OCI-LY3 (cell line): ENCODE measurements around the gene EPC1.

ENCODE experiments used
- H2AFZ ChIP-seq: fragments of 200-600, 300-600 bp; shearing (Covaris generic); 2 replicates; pipeline ENCODE4 v1.6.0; 2014; ENCODE audit warnings: antibody characterized with exemption, low read depth, low read length
- H3K27ac ChIP-seq: fragments of 200-600, 300-600 bp; sonication (generic); 2 replicates; pipeline ENCODE4 v1.5.1; 2014; ENCODE audit warnings: mild to moderate bottlenecking, low read length, moderate library complexity, mixed read lengths
- H3K27me3 ChIP-seq: fragments of 200-600, 300-600 bp; sonication (generic); 2 replicates; pipeline ENCODE4 v1.6.1; 2014; ENCODE audit warnings: low read depth, low read length, mixed read lengths
- H3K36me3 ChIP-seq: fragments of 200-600, 300-600 bp; sonication (generic); replicated peaks from 2 replicates; pipeline ENCODE3; 2014; ENCODE audit warnings: low read depth, low read length, mixed read lengths
- H3K4me1 ChIP-seq: fragments of 300-600, 200-600 bp; sonication (generic); 2 replicates; pipeline ENCODE4 v1.6.1; 2014; ENCODE audit warnings: low read length, mixed read lengths
- H3K4me2 ChIP-seq: fragments of 200-600, 300-600 bp; sonication (generic); 2 replicates; pipeline ENCODE4 v1.6.1; 2014; ENCODE audit warnings: low read length, mixed read lengths
- H3K4me3 ChIP-seq: fragments of 300-600, 200-600 bp; sonication (generic); 2 replicates; pipeline ENCODE4 v1.5.1; 2014; ENCODE audit warnings: antibody characterized with exemption, mild to moderate bottlenecking, low read length, moderate library complexity
- H3K79me2 ChIP-seq: fragments of 300-600, 200-600 bp; shearing (Covaris generic); 2 replicates; pipeline ENCODE4 v1.6.1; 2014; ENCODE audit warnings: mild to moderate bottlenecking, low read length, mixed read lengths
- H3K9ac ChIP-seq: fragments of 300-600, 200-600 bp; shearing (Covaris generic); 2 replicates; pipeline ENCODE4 v1.6.0; 2014; ENCODE audit warnings: mild to moderate bottlenecking, low read length, moderate library complexity
- H3K9me3 ChIP-seq: fragments of 200-600, 300-600 bp; shearing (Covaris generic); 2 replicates; pipeline ENCODE4 v1.6.1; 2014; ENCODE audit warnings: low read length, mixed read lengths; ENCODE audit not compliant: insufficient read depth
- H4K20me1 ChIP-seq: fragments of 200-600, 300-600 bp; sonication (generic); 2 replicates; pipeline ENCODE4 v1.6.1; 2016; ENCODE audit warnings: low read length, mixed read lengths; ENCODE audit not compliant: insufficient read depth
- EZH2phosphoT487 ChIP-seq: fragments of 200-600 bp; shearing (Covaris generic); IDR thresholded peaks from 2 replicates; pipeline ENCODE4 v1.6.1; 2018; ENCODE audit warnings: antibody characterized with exemption, mixed run types, low read depth
- TF ChIP-seq, protein P1 (sequence below): fragments of 200-600, 300-600 bp; sonication (generic); IDR thresholded peaks from 2 replicates; pipeline ENCODE4 v1.5.1; 2014; ENCODE audit warnings: antibody characterized with exemption, low read length, low read depth

Gene EPC1

DNA sequence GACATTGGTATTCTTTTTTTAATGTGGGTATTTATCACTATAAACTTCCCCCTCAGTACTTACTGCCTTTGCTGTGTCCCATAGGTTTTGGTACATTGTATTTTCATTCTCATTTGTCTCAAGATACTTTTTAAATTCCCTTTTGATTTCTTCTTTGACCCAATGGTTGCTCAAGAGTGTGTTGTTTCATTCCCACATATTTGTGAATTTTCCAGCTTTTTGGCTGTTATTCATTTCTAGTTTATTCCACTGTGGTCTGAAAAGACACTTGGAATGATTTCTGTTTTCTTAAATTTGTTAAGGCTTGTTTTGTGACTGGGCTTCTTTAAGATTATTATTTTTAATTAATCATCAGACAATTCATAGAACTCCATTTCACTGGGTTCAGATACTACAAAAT, 105.0 kb downstream of the EPC1 start:
- TF ChIP-seq, protein P1, sequence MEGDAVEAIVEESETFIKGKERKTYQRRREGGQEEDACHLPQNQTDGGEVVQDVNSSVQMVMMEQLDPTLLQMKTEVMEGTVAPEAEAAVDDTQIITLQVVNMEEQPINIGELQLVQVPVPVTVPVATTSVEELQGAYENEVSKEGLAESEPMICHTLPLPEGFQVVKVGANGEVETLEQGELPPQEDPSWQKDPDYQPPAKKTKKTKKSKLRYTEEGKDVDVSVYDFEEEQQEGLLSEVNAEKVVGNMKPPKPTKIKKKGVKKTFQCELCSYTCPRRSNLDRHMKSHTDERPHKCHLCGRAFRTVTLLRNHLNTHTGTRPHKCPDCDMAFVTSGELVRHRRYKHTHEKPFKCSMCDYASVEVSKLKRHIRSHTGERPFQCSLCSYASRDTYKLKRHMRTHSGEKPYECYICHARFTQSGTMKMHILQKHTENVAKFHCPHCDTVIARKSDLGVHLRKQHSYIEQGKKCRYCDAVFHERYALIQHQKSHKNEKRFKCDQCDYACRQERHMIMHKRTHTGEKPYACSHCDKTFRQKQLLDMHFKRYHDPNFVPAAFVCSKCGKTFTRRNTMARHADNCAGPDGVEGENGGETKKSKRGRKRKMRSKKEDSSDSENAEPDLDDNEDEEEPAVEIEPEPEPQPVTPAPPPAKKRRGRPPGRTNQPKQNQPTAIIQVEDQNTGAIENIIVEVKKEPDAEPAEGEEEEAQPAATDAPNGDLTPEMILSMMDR: no peak
- no peak for TF ChIP-seq EZH2phosphoT487
- no peak overlapping the region for H2AFZ ChIP-seq
- no peak overlapping the region for H3K4me2 ChIP-seq
- no peaks in the 10 kb centered on the region for H4K20me1 ChIP-seq
- no peak overlapping the region for H3K27ac ChIP-seq
- no peak overlapping the region for H3K4me3 ChIP-seq
- no peaks in the 10 kb centered on the region for H3K4me1 ChIP-seq
- no peak overlapping the region for H3K9ac ChIP-seq
- H3K27me3 ChIP-seq: no peaks in the 10 kb centered on the region
- no peaks in the 10 kb centered on the region for H3K79me2 ChIP-seq
- no peaks in the 10 kb centered on the region for H3K9me3 ChIP-seq
- no peaks in the 10 kb centered on the region for H3K36me3 ChIP-seq

DNA sequence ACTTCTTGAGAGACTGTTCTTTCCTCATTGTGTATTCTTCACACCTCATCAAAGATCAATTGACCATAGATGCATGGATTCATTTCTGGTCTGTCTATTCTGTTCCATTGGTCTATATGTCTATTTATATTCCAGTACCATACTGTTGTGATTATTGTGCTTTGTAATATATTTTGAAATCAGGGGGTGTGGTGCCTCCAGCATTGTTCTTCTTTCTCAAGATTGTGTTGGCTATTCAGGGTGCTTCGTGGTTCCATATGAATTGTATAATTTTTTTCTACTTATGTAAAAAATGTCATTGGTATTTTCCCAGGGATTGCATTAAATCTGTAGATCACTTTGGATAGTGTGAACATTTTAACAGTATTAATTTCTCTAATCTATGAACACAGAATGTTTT, 106.5 kb downstream of the EPC1 start:
- no peaks in the 10 kb centered on the region for H3K36me3 ChIP-seq
- H3K9me3 ChIP-seq: no peaks in the 10 kb centered on the region
- no peaks in the 10 kb centered on the region for H3K4me1 ChIP-seq
- TF ChIP-seq, protein P1: no peak
- no peak for TF ChIP-seq EZH2phosphoT487
- H3K9ac ChIP-seq: no peak overlapping the region
- no peak overlapping the region for H3K4me3 ChIP-seq
- H4K20me1 ChIP-seq: no peaks in the 10 kb centered on the region
- no peak overlapping the region for H3K27ac ChIP-seq
- no peak overlapping the region for H3K4me2 ChIP-seq
- H3K27me3 ChIP-seq: no peaks in the 10 kb centered on the region
- no peak overlapping the region for H2AFZ ChIP-seq
- no peaks in the 10 kb centered on the region for H3K79me2 ChIP-seq

DNA sequence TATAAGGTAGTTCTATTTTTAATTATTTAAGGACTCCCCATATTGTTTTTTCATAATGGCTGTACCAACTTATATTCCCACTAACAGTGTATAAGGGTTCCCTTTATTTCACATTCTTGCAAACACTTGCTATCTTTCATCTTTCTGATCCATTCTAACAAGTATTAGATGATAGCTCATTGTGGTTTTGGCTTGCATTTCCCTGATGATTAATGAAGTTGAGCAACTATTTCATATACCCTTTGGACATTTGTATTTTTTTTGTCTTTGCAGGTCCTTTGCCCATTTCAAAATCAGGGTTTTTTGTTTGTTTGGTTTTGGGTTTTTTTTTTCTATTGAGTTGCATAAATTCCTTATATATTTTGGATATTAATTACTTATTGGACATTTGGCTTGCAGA, 107.2 kb downstream of the EPC1 start:
- Histone ChIP-seq H3K27me3 (no peaks in the 10 kb centered on the region), H3K27ac (no peak overlapping the region), H3K9me3 (no peaks in the 10 kb centered on the region), H4K20me1 (no peaks in the 10 kb centered on the region), H3K36me3 (no peaks in the 10 kb centered on the region), H2AFZ (no peak overlapping the region), H3K4me3 (no peak overlapping the region), H3K9ac (no peak overlapping the region), H3K4me1 (no peaks in the 10 kb centered on the region), H3K79me2 (no peaks in the 10 kb centered on the region), H3K4me2 (no peak overlapping the region)
- TF ChIP-seq, protein P1: no peak
- TF ChIP-seq EZH2phosphoT487: no peak

DNA sequence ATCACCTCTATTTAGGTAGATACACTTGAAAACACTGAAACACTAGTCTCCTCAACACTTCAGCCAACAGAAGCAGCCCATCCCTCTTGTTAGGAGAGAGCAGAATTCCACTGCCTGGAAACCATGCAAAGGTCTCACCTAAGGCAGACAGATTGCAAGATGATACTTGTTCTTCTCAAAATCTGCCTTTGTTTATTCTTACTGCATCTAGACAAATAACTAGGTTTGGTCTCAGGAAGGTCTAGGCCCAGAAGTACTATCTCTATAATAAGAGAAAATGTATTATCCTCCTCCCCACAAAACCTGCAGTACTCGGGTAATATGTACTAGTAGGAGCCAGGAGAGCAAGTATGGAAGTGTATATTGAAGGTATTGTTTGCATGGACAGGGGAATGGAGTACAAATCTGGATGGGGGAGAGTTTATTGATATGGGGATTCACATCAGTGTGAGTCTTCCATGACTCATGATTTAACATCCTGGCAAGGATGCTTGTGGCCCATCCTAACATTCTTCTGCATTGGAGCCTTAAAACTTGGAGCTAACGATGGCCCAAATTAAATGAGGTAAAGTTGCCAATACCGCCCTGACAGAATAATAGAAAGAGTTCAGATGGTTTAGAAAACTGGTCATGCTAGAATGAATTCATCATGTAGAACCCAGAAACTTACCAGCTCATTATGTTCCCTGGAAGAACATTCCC, 109.2 kb downstream of the EPC1 start:
- TF ChIP-seq EZH2phosphoT487: no peak
- TF ChIP-seq, protein P1: no peak
- Histone ChIP-seq H3K4me3 (no peak overlapping the region), H3K4me2 (no peak overlapping the region), H3K9ac (no peak overlapping the region), H3K9me3 (no peaks in the 10 kb centered on the region), H3K27ac (no peak overlapping the region), H3K27me3 (no peaks in the 10 kb centered on the region), H3K79me2 (no peaks in the 10 kb centered on the region), H4K20me1 (no peaks in the 10 kb centered on the region), H3K4me1 (no peaks in the 10 kb centered on the region), H3K36me3 (no peaks in the 10 kb centered on the region), H2AFZ (no peak overlapping the region)
